DOHH2 (cell line): ENCODE measurements around the gene CYP2J2.

Source experiments
- EZH2phosphoT487 ChIP-seq: fragments of 200-600 bp; sonication (generic); IDR thresholded peaks from 2 replicates; pipeline ENCODE4 v1.6.1; 2017; ENCODE audit warnings: borderline replicate concordance, mild to moderate bottlenecking, antibody characterized with exemption, low read length, moderate library complexity, mixed read lengths
- TF ChIP-seq, protein P1 (sequence below): fragments of 200-600 bp; sonication (generic); IDR thresholded peaks from one replicate; pipeline ENCODE4 v1.5.1; 2014; ENCODE audit warnings: antibody characterized with exemption, mild to moderate bottlenecking, low read depth, low read length; ENCODE audit not compliant: poor library complexity, severe bottlenecking

DNA sequence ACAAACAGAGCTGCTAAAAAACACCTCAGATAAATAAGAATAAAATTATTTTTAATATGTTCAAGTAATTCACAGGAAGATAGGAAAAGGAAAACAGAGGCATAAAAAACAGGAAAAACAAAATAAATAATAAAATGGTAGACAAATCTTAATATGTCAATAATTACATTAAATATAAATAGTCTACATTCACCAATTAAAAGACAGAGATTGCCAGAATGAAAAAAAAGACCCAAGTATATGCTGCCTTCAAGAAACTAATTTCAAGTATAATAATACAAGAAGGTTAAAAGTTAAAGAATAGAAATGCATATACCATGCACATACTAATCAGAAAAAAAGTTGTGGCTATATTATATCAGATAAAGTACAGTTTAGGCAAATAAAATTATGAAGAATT, 1.9 kb downstream of the CYP2J2 start:
- TF ChIP-seq, protein P1, sequence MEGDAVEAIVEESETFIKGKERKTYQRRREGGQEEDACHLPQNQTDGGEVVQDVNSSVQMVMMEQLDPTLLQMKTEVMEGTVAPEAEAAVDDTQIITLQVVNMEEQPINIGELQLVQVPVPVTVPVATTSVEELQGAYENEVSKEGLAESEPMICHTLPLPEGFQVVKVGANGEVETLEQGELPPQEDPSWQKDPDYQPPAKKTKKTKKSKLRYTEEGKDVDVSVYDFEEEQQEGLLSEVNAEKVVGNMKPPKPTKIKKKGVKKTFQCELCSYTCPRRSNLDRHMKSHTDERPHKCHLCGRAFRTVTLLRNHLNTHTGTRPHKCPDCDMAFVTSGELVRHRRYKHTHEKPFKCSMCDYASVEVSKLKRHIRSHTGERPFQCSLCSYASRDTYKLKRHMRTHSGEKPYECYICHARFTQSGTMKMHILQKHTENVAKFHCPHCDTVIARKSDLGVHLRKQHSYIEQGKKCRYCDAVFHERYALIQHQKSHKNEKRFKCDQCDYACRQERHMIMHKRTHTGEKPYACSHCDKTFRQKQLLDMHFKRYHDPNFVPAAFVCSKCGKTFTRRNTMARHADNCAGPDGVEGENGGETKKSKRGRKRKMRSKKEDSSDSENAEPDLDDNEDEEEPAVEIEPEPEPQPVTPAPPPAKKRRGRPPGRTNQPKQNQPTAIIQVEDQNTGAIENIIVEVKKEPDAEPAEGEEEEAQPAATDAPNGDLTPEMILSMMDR, result no peak
- TF ChIP-seq EZH2phosphoT487, result no peak
